HepG2 (cell line): ENCODE results near the gene MAN2A1. TPM values are rescaled to one million over a fixed set of nuclear protein-coding genes. Genes with fewer than 3 reads are reported as not detected.

Source experiments
- CENPT ChIP-seq: sonication (generic); formaldehyde crosslinking; IDR thresholded peaks from 2 replicates; pipeline ENCODE4 v1.8.0; 2022; ENCODE audit warnings: low read depth, mild to moderate bottlenecking, moderate library complexity, missing genetic modification reagents
- MZF1 ChIP-seq: sonication (generic); formaldehyde crosslinking; IDR thresholded peaks from 2 replicates; pipeline ENCODE4 v1.8.1; 2023; ENCODE audit warnings: mild to moderate bottlenecking, missing genetic modification reagents, borderline replicate concordance
- PREB ChIP-seq: sonication (generic); formaldehyde crosslinking; IDR thresholded peaks from 2 replicates; pipeline ENCODE4 v1.4.0; 2020; ENCODE audit warnings: missing genetic modification reagents
- RERE ChIP-seq: IDR thresholded peaks from 2 replicates; pipeline ENCODE4 v1.6.1; 2016; ENCODE audit warnings: low read depth, missing genetic modification reagents, missing compliant biosample characterization
- REXO4 ChIP-seq: sonication (generic); formaldehyde crosslinking; IDR thresholded peaks from 2 replicates; pipeline ENCODE4 v1.8.0; 2022; ENCODE audit warnings: missing genetic modification reagents, mild to moderate bottlenecking, borderline replicate concordance
- RFXANK ChIP-seq: IDR thresholded peaks from 2 replicates; pipeline ENCODE4 v1.6.1; 2016
- TOE1 ChIP-seq: sonication (generic); formaldehyde crosslinking; IDR thresholded peaks from 2 replicates; pipeline ENCODE4 v1.4.0; 2020; ENCODE audit warnings: mild to moderate bottlenecking, missing genetic modification reagents
- TSC22D2 ChIP-seq: sonication (generic); formaldehyde crosslinking; IDR thresholded peaks from 2 replicates; pipeline ENCODE4 v1.5.1; 2020; ENCODE audit warnings: missing genetic modification reagents, mild to moderate bottlenecking, borderline replicate concordance
- ZFP36L1 ChIP-seq: sonication (generic); formaldehyde crosslinking; IDR thresholded peaks from 2 replicates; pipeline ENCODE4 v1.8.0; 2022; ENCODE audit warnings: mild to moderate bottlenecking, missing genetic modification reagents, moderate library complexity
- ZFP41 ChIP-seq: sonication (generic); formaldehyde crosslinking; IDR thresholded peaks from 2 replicates; pipeline ENCODE4 v1.4.0; 2020; ENCODE audit warnings: mild to moderate bottlenecking, missing genetic modification reagents, borderline replicate concordance
- ZKSCAN1 ChIP-seq: fragments of 150-350 bp; IDR thresholded peaks from 2 replicates; pipeline ENCODE4 v1.6.1; 2014; ENCODE audit warnings: low read length
- ZNF180 ChIP-seq: sonication (generic); formaldehyde crosslinking; IDR thresholded peaks from 2 replicates; pipeline ENCODE4 v1.4.0; 2020; ENCODE audit warnings: low read depth, missing genetic modification reagents, borderline replicate concordance
- ZNF607 ChIP-seq: sonication (generic); formaldehyde crosslinking; IDR thresholded peaks from 2 replicates; pipeline ENCODE4 v1.5.1; 2020; ENCODE audit warnings: missing genetic modification reagents, mild to moderate bottlenecking, borderline replicate concordance
- ZNF609 ChIP-seq: sonication (generic); formaldehyde crosslinking; IDR thresholded peaks from 2 replicates; pipeline ENCODE4 v1.4.0; 2020; ENCODE audit warnings: mild to moderate bottlenecking, missing genetic modification reagents, borderline replicate concordance
- ZNF7 ChIP-seq: IDR thresholded peaks from 2 replicates; pipeline ENCODE4 v1.6.1; 2016; ENCODE audit warnings: missing biosample characterization, missing genetic modification reagents
- polyA plus RNA-seq, 8 experiments: library from polyadenylated mRNA; depleted of rRNA in 3 of 8; stranded (reverse) in 7 of 8; unstranded in 1 of 8; fragments of >200 nt; fragmentation: Illumina TruSeq in 4 of 8; extraction: Trizol in 4 of 8; gene quantifications; 2 replicates each; pipeline versions ENCODE4 v1.2.1 to v1.2.3, GENCODE V29; 2011 to 2016; ENCODE audit warnings: low read depth in 4 of 8, missing spikeins in 1 of 8, mixed read lengths in 1 of 8; ENCODE audit not compliant: insufficient read depth in 1 of 8
- total RNA-seq, 5 experiments: library from RNA; depleted of rRNA; stranded (reverse); fragments of >200 nt; fragmentation: Illumina TruSeq; extraction: Trizol; gene quantifications; 2 replicates each; pipeline ENCODE4 v1.2.3, GENCODE V29; 2016; ENCODE audit warnings: low read depth in 1 of 5

The MAN2A1 gene
- total and polyA plus RNA-seq, 2 of the 13 experiments (the other 11 are each of a cell fraction or from before 2014, with no cell fraction given) = 56.2 to 80.5 TPM

GRCh38 chr5:109900911-109901627 is 211.3 kb downstream of the MAN2A1 start (continued):
- TF ChIP-seq ZNF609 (CRISPR knock-in tag) (peak; percentile 77; the same call in 1 of the 2 replicates), RERE (peak; percentile 65), PREB (CRISPR knock-in tag) (no peak), ZFP36L1 (no peak), ZNF607 (CRISPR knock-in tag) (peak; percentile 42; the same call in 1 of the 2 replicates), TSC22D2 (CRISPR knock-in tag) (no peak), ZNF180 (CRISPR knock-in tag) (no peak), TOE1 (CRISPR knock-in tag) (no peak), MZF1 (no peak), REXO4 (CRISPR knock-in tag) (no peak), CENPT (no peak), ZFP41 (CRISPR knock-in tag) (no peak), ZKSCAN1 (no peak), ZNF7 (no peak), RFXANK (CRISPR knock-in tag) (no peak)
